Neural progenitor cell (in vitro differentiated cells): ENCODE results near the gene ZNF322. TPM values are rescaled to one million over a fixed set of nuclear protein-coding genes. Genes with fewer than 3 reads are reported as not detected.

Source experiments
- DNase-seq: peaks from one replicate; pipeline ENCODE4 v3.0.0-alpha.2; 2016; ENCODE audit warnings: low spot score
- H2AFZ ChIP-seq: fragments of 200-600 bp; sonication (generic); replicated peaks from 2 replicates; pipeline ENCODE4 v1.6.1; 2016; ENCODE audit warnings: antibody characterized with exemption
- H3F3A ChIP-seq: fragments of 200-600 bp; sonication (generic); 2 replicates; pipeline ENCODE4 v1.6.1; 2016; ENCODE audit warnings: antibody characterized with exemption, low read depth
- H3K27ac ChIP-seq: fragments of 200-600 bp; sonication (generic); 2 replicates; pipeline ENCODE4 v1.5.1; 2016; ENCODE audit warnings: mild to moderate bottlenecking
- H3K27me3 ChIP-seq: fragments of 200-600 bp; sonication (generic); 2 replicates; pipeline ENCODE4 v1.6.1; 2016; ENCODE audit warnings: mild to moderate bottlenecking, moderate library complexity
- H3K36me3 ChIP-seq: fragments of 200-600 bp; sonication (generic); 2 replicates; pipeline ENCODE4 v1.5.1; 2016
- H3K4me1 ChIP-seq: fragments of 200-600 bp; sonication (generic); 2 replicates; pipeline ENCODE4 v1.6.1; 2016; ENCODE audit warnings: mixed run types
- H3K4me2 ChIP-seq: fragments of 200-600 bp; sonication (generic); 2 replicates; pipeline ENCODE4 v1.6.1; 2016
- H3K4me3 ChIP-seq: fragments of 200-600 bp; sonication (generic); 2 replicates; pipeline ENCODE4 v1.5.1; 2016
- H3K79me2 ChIP-seq: fragments of 200-600 bp; sonication (generic); 2 replicates; pipeline ENCODE4 v1.6.1; 2016; ENCODE audit warnings: low read depth
- H3K9ac ChIP-seq: fragments of 200-600 bp; sonication (generic); 2 replicates; pipeline ENCODE4 v1.6.1; 2016
- H3K9me3 ChIP-seq: fragments of 200-600 bp; sonication (generic); 2 replicates; pipeline ENCODE4 v1.5.1; 2016; ENCODE audit warnings: low read depth
- H4K20me1 ChIP-seq: fragments of 200-600 bp; sonication (generic); 2 replicates; pipeline ENCODE4 v1.6.1; 2016; ENCODE audit warnings: low read depth
- H3K27ac Mint-ChIP-seq: 3 replicates; pipeline ENCODE4 v1.8.0; 2021; ENCODE audit warnings: mixed read lengths
- H3K27me3 Mint-ChIP-seq: 2 replicates; pipeline ENCODE4 v1.8.0; 2022; ENCODE audit warnings: low read depth, mild to moderate bottlenecking, inconsistent platforms, moderate library complexity, mixed read lengths; ENCODE audit not compliant: insufficient read depth
- H3K36me3 Mint-ChIP-seq: 3 replicates; pipeline ENCODE4 v1.8.0; 2021; ENCODE audit warnings: mixed read lengths
- H3K4me1 Mint-ChIP-seq: 3 replicates; pipeline ENCODE4 v1.8.0; 2021; ENCODE audit warnings: mixed read lengths
- H3K4me3 Mint-ChIP-seq: 3 replicates; pipeline ENCODE4 v1.8.0; 2021; ENCODE audit warnings: mild to moderate bottlenecking, moderate library complexity, mixed read lengths
- H3K9me3 Mint-ChIP-seq: 3 replicates; pipeline ENCODE4 v1.8.0; 2020; ENCODE audit warnings: mixed read lengths
- CTCF ChIP-seq: fragments of 200-600 bp; sonication (generic); IDR thresholded peaks from 2 replicates; pipeline ENCODE4 v1.5.1; 2017; ENCODE audit warnings: antibody characterized with exemption, mild to moderate bottlenecking
- EZH2 ChIP-seq: fragments of 200-600 bp; sonication (generic); IDR thresholded peaks from 2 replicates; pipeline ENCODE4 v1.6.1; 2017; ENCODE audit warnings: antibody characterized with exemption, mild to moderate bottlenecking, moderate library complexity
- EZH2phosphoT487 ChIP-seq: fragments of 200-600 bp; sonication (generic); IDR thresholded peaks from 2 replicates; pipeline ENCODE4 v1.6.1; 2017; ENCODE audit warnings: antibody characterized with exemption
- total RNA-seq: library from RNA; depleted of rRNA; stranded (reverse); fragments of >200 nt; gene quantifications from 2 replicates; pipeline ENCODE4 v1.2.3, GENCODE V29; 2015; ENCODE audit warnings: low replicate concordance

ZNF322 gene
- total RNA-seq, 1 donor from 2014 or later: 54.8 TPM

DNA sequence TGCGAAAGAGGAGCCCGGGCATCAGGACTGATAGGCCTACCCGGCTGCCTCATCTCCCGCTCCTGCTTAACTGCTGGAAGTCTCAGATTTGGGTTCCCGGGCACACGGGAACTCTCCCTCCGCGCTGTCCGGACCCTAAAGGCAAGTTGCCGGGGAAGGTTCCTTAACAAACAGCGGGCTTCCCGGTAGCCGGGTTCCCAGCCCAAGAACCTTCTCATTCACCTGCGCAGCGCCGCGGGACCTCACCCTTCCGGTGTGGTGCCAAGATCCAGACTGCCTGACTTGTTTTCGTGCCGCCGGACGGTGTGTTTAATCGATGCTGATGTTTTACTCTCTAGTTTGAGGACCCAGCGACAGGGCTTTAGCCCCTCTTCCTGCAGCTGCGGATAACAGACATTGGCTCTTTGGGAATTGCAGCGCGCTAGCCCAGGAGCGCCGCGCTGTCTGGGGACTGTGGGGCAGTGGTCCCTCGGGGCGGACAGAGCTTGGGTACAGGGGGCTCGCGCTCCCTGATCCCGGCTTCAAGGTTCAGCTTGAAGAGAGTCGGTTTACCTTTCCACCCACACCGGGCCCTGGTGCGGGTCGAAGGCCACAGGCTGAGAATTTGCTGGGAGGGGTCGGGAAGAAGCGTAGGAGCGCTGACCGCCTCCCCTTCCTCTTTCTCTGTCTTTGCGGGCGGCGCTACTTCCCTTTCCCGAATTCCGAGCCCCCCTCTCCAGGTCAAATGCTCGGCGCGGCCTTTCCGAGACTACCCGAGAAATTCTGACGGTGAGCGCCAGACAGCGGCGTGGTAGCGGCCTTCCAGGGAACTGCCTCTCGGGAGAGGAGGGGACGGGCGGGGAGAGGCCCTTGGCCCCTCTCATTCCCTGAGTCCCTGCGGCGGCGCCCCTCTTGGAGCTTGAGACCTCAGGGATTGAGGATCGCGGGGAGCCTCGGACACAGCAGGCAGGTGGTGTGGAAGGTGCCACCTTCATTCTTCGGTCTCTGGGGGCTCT, 45.6 kb downstream of the ZNF322 start:
- peaks cover 6% of the 10 kb centered on the region for H3K4me1 ChIP-seq
- H2AFZ ChIP-seq: peak overlapping the region; percentile 98
- Mint-ChIP-seq H3K4me3 (peak overlapping the region; percentile 88), H3K4me1 (peaks cover 4% of the 10 kb centered on the region), H3K9me3 (peaks cover 13% of the 10 kb centered on the region), H3K36me3 (no peaks in the 10 kb centered on the region), H3K27me3 (peaks cover 46% of the 10 kb centered on the region), H3K27ac (no peak overlapping the region)
- no peak overlapping the region for H3K27ac ChIP-seq
- H3K79me2 ChIP-seq: no peaks in the 10 kb centered on the region
- no peak overlapping the region for H3K9ac ChIP-seq
- DNase-seq: peak; percentile 72
- H3K4me2 ChIP-seq: peak overlapping the region; percentile 91
- peak overlapping the region; percentile 71 for H3K4me3 ChIP-seq
- TF ChIP-seq EZH2: peak; percentile 71
- peak; percentile 73 for TF ChIP-seq EZH2phosphoT487
- TF ChIP-seq CTCF: peak; percentile 30
- H3K36me3 ChIP-seq: no peaks in the 10 kb centered on the region
- no peaks in the 10 kb centered on the region for H3F3A ChIP-seq
- H3K27me3 ChIP-seq: peaks cover 75% of the 10 kb centered on the region
- H4K20me1 ChIP-seq: no peaks in the 10 kb centered on the region
- H3K9me3 ChIP-seq: no peaks in the 10 kb centered on the region

GRCh38 chr6:26613201-26613600, 46.3 kb downstream of the ZNF322 start:
- Mint-ChIP-seq H3K36me3 (no peaks in the 10 kb centered on the region), H3K4me3 (peak overlapping the region; percentile 88), H3K4me1 (peaks cover 4% of the 10 kb centered on the region), H3K9me3 (peaks cover 13% of the 10 kb centered on the region), H3K27me3 (peaks cover 46% of the 10 kb centered on the region), H3K27ac (no peak overlapping the region)
- Histone ChIP-seq H3K4me1 (peaks cover 6% of the 10 kb centered on the region), H3K27ac (no peak overlapping the region), H3K9me3 (no peaks in the 10 kb centered on the region), H3K4me2 (peak overlapping the region; percentile 91), H3K27me3 (peaks cover 76% of the 10 kb centered on the region), H3K79me2 (no peaks in the 10 kb centered on the region), H3F3A (no peaks in the 10 kb centered on the region), H2AFZ (peak overlapping the region; percentile 98), H3K36me3 (no peaks in the 10 kb centered on the region), H4K20me1 (no peaks in the 10 kb centered on the region), H3K9ac (no peak overlapping the region), H3K4me3 (peak overlapping the region; percentile 71)
- TF ChIP-seq EZH2phosphoT487 (no peak), EZH2 (no peak), CTCF (no peak)
- DNase-seq: no peak

GRCh38 chr6:26611599-26611998, 47.9 kb downstream of the ZNF322 start:
- Histone ChIP-seq H3K4me3 (no peak overlapping the region), H3F3A (no peaks in the 10 kb centered on the region), H2AFZ (no peak overlapping the region), H3K4me1 (peaks cover 6% of the 10 kb centered on the region), H3K27me3 (peaks cover 74% of the 10 kb centered on the region), H3K9ac (no peak overlapping the region), H3K79me2 (no peaks in the 10 kb centered on the region), H3K36me3 (no peaks in the 10 kb centered on the region), H3K9me3 (no peaks in the 10 kb centered on the region), H4K20me1 (no peaks in the 10 kb centered on the region), H3K4me2 (no peak overlapping the region), H3K27ac (no peak overlapping the region)
- Mint-ChIP-seq H3K36me3 (no peaks in the 10 kb centered on the region), H3K27me3 (peaks cover 46% of the 10 kb centered on the region), H3K4me3 (no peak overlapping the region), H3K9me3 (peaks cover 11% of the 10 kb centered on the region), H3K4me1 (peaks cover 4% of the 10 kb centered on the region), H3K27ac (no peak overlapping the region)
- DNase-seq: no peak
- TF ChIP-seq EZH2 (no peak), EZH2phosphoT487 (no peak), CTCF (no peak)
